GM18511 (cell line): Measurements from ENCODE around the gene MEGF9.
"Not testable (repeated sequence)": the region's sequence is repeated elsewhere in the genome, so short reads cannot be mapped to it uniquely, and the experiment has no call there.

Experiments
- ATAC-seq: cut with Tn5 transposase; IDR thresholded peaks from one replicate; pipeline ENCODE4 v1.9.1; 2021; ENCODE audit warnings: mild to moderate bottlenecking, moderate library complexity; ENCODE audit not compliant: unreplicated experiment

The MEGF9 gene

DNA sequence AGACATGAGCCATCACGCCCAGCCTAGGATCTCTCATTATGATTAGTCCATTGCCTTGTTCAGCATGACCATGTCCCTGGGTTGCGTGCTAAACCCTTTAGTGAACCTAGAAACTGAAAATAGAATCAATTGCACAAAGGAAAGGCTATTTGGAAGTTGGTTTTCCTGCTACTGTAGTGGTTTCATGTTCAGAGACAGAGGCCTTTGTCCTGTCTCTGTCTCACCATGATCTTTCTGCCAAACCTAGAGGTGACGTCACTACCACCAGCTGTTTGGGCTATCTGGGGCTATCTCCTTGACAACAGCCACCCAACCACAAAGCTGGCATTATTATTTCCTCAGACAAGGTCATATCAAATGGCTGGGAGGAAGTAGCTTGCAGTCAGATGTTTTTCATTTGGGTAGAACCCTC is 130.3 kb downstream of the MEGF9 start:
- peak; percentile 66 for ATAC-seq

DNA sequence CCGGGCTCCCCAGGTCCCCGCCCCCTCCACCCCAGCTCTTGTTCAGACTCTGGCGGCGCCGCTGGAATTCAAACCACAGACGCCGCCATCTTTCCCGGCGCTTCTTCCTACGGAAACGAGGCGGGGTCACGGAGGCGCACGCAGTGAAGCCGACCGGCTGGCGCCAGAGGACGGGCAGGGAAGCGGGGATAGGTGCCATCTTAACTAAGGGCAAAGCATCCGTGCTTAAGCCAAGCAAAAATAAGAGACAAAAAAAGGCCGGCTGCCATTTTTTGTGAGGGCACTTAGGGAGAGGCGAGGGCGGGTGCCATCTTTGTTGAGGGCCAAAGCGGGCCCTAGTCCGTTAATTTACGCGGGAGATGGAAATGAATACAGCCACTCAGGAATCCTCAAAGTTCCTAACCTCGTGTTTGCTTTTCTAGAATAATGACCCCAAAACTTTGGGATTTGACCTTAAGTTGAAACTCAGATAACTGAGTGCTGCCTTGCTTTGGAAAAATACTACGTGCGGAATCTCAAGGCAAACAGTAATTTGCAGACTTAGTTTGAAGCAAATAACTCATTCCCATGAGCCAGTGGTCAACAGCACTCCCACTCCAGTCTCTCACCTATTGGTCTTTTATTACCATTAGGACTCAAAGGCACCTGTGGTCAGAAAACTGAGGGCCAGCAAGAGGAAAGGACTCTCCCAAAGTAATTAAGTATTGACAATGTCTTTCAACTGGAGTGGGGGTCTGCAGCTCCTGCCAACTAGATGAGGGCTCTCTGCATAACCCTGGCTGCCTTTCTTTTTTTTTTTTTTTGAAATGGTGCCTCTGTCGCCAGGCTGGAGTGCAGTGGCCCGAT is 134.0 kb downstream of the MEGF9 start, which contains the start of gene CDK5RAP2:
Gene CDK5RAP2, minus strand, starts transcription at position 117 of the 846 bp plus-strand sequence. CDS start 189 bp downstream, outside the sequence.
- ATAC-seq = peak; percentile 87

DNA sequence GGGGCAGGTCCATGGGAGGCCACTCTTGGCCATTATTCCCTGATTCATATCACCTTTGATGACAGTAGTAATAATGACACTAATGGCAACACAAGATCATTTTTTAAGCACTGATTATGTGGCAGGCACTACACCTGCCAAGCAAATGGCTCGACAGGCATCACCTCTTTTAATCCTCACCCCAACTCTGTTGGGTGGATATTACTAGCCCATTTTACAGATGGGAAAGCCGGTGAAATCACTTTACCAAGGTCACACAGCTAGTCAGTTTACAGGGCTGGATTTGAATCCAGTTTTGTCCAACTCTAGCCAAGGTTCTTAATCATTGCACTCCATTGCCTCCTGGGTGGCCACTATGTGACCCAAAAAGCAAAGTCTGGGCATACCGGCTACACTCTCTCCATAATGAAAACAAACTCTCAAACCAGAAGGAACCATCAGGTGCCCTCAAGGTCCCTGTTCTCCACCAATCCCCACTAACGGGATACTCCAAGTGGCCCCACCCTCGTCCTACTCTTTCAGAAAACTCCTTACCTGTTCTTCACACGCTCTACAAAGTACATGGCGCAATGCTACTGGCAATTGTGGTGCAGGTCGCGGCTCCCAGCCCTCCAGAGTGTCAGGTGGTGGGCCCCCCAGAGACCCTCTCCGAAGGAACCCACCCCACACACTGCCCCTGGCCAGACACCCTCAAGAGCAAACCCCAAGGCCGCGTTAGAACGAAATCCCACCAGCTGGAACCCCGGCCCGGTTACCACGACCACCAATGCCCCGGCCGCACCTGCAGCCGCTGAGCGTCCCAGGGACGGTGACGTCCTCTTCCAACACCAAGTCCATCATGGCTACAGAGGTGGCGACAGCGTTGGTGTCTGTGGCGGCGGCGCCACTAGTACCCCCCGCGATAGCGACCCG is 134.9 kb downstream of the MEGF9 start:
- ATAC-seq = peak; percentile 43

DNA sequence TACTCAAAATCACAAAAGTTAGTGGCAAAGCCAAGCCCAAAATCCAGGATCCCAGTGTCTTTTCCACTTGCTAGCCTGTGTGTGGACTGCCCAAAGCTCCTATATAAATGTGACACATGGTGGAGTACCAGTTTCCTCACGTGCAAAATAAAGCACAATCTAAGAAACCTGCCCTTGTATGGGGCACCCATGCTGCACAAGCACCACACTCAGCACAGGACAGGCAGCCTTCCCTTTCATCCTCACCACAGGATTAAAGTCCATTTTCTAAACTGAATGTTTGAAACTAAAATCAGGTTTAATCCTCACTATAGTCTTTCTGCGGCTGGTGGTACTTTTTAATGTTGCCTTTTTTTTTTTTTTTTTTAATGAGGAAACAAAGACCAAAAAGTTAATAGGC is 139.8 kb downstream of the MEGF9 start:
- ATAC-seq = no peak

DNA sequence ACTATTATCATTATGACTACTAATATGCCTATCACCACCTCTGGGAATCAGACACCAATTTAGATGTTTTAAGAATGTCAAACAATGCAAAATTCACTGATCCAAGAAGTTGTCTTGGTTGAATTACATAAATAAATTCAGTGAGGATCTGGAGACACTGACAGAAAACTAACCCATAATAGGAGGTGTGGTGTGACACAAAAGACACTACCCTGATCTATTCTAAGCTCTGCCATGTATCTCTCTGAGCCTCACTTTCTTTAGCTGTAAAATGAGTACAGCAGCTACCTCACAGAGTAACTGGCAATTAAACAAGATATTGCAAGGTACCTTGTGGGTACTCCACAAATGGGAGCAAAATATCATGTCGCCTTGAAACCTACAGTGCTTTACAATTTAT is 141.8 kb downstream of the MEGF9 start:
- no peak for ATAC-seq

DNA sequence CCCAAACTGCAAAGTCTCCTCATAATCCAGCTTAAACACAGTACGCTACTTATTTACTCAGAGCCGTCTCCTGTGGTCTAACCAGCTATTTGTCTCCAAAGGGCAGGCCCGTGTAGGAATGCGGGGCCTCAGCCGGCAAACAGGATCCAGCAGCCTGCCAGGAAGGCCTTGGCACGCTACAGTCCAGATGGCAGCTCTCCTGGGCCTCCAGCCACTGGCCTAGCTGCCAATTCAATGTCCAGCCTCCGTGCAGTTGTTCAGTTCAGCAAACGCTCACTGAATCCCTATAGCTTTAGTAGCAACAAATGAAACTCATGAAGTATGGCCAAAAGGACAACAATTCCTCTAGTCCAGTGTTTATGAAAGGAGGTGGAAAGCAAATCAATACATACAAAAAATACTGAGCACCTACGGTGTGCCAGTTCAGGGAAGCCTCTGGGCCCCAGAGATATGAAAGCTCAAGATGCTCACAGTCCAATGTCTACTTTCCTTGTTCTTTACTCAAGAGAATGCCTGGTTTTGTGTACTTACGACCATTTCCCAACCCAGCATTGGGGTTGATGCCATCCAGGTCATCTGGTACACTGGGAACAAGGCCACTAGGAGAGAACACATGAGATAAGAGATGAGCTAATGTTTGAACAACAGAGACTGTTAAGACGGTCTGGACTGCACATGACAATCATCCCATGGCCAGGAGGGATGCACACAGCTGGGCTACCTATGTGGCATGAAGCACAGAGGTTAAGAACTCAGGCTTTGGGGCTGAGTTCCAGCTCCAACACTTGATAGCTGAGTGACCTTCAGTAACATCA is 142.6 kb downstream of the MEGF9 start:
- no peak for ATAC-seq

DNA sequence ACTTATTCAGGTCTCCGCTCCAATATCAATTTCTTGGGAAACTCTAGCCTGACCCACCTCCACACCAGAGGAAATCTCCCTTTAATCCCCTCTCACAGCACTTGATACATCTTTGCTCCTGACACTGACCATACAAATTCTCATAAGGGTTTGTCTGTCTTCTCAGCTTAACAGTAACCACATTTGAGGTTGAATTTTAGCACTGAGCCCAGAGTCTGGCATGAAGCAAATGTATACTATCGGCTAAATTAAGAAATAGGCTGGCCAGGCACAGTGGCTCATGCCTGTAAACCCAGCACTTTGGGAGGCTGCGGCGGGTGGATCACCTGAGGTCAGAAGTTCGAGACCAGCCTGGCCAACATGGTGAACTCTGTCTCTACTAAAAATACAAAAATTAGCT is 144.0 kb downstream of the MEGF9 start:
- no peak for ATAC-seq

DNA sequence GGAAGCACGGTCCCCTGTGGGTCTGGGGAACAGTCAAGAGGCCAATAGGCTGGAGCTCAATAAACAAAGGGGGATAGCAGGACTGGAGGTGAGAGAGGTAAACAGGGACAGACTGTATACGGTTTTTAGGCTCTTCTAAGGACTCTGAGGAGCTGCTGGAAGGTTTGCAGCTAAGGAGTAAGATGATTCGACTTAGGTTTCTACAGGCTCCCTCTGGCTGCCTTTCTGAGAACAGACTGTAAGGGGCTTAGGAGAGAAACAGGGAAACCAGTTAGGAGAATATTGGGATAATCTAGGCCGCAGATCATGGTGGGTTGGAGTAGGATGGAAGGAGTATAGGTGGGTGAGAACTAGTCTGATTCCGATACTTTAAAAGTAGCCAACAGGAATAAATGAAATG is 144.7 kb downstream of the MEGF9 start:
- ATAC-seq = no peak

DNA sequence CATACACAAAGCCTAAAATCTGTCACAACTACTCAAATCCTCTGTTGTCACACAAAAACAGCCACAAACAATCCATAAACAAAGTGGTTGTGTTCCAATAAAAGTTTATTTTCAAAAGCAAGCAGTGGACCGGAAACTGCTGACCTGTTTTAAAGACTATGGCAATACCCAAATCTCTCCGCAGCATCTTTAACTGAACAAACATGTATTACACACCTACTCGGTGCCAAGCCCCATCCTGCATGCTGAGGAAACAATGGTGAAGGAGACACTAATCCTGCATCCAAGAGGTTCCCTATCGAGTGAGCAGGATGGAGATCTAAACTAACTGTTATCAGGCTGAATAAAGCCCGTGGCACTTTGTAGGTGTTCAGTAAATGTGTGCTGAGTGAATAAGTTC is 145.5 kb downstream of the MEGF9 start:
- ATAC-seq = no peak

DNA sequence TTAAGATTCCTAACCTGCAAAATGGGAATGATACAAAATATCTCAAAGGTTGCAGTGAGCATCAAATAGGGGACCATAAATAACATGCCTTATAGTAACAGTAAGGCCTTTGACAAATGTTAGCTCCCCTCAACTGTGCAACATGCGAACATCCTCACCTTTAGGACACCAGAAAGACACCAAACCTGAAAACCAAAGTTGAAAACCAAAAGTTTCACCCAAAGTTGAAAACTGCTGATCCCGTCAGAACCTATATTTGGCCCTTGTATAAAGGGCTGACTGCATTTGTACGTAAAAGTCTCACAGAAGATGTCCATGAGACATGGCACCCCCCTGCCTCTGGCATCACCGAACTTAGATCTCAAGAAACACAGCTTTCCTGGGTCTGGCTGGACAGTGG is 146.4 kb downstream of the MEGF9 start:
- ATAC-seq = no peak

DNA sequence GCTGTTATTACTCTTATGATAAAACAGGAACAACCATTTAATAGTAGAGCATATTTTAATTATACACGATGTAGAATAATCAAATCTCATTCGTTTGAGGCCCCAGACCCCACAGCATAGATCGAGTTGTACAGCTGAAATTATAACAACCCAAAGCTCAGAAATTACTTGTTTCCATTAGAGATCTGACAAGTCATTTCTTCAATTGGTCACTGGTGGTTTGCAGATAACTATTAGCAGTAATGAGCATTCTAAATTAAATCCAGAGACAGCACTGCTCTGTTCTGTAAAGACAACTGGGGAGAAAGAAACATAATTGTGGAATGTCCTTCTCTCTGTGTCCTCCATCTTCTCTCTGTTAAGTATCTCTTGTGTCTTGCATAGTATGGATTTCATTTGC is 147.2 kb downstream of the MEGF9 start:
- no peak for ATAC-seq

DNA sequence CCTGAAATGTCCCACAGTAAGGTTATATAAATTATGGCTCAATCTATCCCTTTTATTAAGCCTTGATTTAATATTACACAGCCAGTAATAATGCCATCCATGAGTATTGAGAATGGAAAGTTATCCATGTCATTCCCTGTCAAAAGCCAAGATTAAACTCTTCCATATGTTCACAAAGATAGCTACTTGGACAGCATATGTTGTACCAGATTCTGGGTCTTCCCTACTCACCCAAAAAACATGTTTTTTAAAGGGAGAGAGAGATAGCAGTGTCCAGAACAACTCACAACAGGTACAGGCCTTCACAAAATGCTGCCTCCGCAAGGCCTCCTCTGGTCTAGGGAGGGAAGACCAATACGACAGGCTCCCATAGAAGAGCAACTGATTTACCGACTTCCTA is 149.7 kb downstream of the MEGF9 start:
- ATAC-seq = no peak

DNA sequence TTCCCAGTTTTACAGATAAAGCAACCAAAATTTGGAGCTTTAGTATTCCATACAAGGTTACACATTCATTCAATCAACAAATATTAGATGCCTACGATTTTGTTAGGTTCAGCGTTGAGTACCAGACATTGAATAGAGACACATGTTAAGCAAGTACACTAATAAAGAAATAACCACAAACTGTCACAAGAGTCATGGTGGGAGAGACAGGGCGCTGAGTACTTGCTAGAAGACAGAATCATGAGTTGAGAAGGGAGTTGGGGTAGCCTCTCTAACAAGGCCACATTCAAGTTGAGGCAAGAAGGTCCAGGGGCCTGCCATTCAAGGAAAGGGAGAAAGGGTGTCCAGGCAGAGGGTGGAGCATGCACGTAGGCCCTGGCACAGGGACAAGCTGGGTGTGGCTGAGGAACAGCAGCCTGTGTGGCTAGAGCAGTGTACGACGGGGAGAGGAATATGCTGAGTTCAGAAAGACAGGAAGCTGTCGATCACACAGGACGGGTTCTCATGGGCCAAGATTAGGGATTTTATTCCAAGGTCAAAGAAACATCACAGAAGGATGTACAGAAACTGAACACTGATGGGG is 151.3 kb downstream of the MEGF9 start:
- ATAC-seq = no peak

DNA sequence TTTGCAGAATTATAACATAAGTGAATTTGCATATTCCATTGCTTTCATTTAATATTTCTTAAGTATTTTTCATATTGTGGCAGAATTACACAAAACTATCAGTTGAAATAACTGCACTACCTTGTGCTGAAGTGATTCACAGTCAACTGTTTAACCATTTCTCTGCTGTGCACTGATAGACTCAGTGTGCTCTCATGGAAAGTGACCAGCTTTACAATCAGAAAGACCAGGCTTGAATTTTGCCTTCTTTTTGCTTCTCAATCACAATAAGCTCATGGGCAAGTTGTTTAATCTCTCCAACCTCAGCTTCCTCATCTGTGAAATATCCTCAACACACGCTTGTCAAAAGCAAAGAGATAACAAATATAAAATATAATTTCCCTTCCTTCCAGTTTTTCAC is 152.6 kb downstream of the MEGF9 start:
- no peak for ATAC-seq

DNA sequence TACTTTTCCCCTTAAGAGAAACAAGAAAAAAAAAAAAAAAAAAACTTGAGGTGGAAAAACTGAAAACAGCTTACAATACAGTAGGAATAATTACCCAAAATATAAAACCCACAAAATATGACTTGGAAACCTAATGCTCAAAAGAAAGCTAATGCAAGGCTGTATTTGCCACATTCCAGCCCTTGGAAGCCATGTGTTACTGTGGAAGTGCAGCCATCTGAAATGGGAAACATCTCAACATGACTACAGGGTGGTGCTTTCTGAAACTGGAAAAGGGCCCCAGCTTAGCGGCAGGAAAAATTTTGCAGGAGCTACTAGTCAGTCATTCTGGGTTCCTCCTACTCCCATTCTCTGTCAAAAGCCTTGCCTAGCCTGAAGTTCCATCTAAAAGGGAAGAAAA is 154.7 kb downstream of the MEGF9 start:
- no peak for ATAC-seq

DNA sequence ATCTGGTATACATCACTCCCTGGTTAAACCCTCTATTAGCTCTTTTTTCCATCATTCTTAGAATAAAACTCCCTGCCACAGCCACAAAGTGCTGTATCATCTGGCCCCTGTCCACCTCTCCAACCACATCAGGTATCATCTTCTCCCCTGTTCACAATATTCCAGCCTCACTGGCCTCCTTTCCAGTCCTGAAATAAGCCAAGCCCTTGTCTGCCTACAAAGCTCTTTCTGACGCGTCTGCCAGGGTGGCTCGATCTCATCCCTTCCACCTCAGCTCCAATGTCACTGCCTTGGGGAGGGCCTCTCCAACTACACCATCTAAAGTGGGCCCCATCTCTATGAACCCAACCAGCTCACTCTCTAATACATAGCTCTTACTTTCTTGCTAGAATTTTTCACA is 155.8 kb downstream of the MEGF9 start:
- ATAC-seq = no peak

DNA sequence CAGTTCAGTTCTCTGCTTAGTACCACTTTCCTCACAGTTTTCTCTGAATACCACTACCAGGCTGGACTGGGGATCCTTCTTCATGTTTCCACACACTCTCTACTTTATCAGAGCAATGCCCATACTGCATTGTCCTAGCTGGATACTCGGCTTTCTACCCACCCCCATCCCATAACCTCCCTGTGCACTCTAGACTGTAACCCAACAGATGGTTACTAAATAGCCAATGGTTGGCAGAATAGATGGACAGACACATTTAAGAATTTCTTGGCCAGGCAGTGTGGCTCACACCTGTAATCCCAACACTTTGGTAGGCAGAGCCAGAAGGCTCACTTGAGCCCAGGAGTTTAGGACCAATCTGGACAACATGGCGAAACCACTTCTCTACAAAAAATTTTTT is 157.1 kb downstream of the MEGF9 start:
- ATAC-seq = no peak

DNA sequence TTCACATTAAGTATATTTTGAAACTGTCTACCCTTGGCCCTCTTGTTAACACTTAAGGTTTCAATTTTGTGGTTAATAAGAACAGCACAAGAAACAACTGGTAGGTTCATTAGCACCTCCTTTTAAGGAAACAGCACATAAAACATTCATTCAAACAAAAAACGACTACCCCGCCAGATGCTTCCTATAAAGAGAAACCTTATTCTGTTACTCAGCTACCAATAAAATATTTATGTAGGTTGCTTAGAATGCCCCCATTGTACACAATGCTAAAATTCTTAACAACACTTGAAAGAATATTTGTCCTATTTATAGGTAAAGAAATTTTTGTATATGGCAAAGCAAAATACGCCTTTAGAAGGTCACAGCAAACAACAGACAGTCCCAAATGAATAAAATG is 157.5 kb downstream of the MEGF9 start:
- ATAC-seq = no peak

DNA sequence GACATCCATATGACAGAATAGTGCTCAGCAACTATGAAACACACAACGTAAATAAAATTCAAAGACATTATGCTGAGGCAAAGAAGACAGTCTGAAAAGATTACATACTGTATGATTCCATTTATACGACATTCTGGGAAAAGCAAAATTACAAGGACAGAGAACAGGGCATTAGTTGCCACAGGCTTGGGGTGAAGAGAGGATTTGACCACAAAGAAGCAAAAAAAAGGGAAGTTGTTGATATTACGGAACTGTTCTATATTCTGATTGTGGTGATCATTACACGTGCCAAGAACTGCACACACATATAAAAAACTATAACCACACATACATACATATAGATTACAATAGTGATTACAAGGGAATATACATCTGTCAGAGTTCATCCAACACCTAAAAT is 158.4 kb downstream of the MEGF9 start:
- ATAC-seq = no peak

DNA sequence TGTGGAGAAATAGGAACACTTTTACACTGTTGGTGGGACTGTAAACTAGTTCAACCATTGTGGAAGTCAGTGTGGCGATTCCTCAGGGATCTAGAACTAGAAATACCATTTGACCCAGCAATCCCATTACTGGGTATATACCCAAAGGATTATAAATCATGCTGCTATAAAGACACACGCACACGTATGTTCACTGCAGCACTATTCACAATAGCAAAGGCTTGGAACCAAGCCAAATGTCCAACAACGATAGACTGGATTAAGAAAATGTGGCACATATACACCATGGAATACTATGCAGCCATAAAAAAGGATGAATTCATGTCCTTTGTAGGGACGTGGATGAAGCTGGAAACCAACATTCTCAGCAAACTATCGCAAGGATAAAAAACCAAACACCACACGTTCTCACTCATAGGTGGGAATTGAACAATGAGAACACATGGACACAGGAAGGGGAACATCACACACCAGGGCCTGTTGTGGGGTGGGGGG is 162.0 kb downstream of the MEGF9 start:
- not testable (repeated sequence) for ATAC-seq
